ENCODE results near the gene STARD13.

The STARD13 gene

DNA sequence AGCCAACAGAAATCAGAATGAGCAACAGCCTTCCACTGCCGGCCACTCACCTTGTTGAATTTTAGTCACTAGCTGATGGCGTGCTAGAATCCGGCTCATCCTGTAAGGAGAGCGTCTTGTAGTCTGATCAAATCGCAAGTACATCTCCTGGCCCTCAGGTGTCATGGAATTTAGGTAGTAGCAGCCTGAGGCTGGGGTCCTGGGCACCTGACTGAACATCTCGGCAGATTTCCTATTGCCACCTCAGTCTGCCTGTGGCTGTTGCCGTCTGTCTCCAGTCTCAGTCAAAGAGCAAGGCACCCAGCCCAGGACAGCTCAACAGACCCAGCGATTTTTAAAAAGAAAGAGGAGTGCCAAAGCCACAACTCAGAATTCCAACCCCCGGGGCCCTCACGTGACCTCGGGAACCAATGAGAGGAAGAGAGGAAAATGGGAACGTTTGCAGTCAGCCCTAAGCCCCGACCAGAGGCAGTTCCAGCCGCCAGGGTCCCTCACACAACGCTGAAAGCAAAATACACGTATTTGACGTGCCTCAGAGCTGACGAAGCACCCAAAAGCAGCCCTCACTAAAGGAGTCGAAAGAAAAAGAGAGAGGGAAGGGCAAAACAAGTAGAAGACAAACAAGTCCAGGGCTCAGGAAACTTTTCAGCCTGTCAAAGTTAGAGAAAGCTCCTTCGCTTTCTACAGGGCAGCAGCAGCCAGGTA is at the start of gene STARD13:
STARD13 (minus strand) TSS at position 336 of the 705 bp plus-strand sequence; CDS start at position 219, 117 bp downstream.
- DNase-seq, result no peak

GRCh38 chr13:33334831-33335230 is 49.3 kb upstream of the STARD13 start:
- no peak for DNase-seq

DNA sequence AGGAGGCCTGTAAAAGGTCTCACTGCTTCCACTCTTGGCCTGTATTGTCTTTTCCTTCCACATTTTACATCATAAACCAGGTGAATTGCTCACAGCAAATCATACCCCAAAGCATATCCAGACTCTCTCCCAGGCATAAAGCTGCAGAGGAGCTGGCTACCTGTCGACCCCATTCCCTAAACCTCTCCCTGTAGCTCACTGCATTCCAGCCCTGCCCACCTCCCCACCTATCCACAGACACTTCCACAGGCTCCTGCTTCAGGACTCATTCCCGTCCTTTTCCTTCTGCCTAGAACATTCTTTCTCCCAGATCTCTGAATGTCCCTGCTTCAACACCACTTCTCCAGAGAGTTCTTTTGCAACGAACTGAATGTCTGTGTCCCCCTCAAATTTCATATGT is 46.4 kb upstream of the STARD13 start:
- DNase-seq, result no peak

GRCh38 chr13:33330483-33330882 is 44.9 kb upstream of the STARD13 start:
- no peak for DNase-seq

- no peak for DNase-seq
Measured at GRCh38 chr13:33328701-33329100, 43.1 kb upstream of the STARD13 start.

DNA sequence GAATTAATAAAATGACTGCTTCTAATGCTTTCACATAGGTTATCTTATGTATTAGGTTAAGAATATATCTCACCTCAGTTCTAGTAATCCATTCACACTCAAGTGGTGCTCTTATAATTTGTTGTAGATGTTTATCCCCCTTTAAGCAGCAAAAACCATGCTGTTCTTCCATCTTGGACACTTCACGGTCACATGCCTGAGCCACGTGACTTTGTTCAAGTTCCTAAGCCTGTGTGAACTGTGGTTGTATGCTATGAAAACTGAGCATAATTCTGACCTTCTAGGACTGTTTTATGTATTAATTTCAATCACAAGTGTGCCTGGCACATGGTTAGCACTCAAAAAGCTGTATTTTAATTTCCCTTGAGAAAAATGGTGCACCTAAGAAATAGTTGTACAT is 41.2 kb upstream of the STARD13 start:
- DNase-seq, result no peak

DNA sequence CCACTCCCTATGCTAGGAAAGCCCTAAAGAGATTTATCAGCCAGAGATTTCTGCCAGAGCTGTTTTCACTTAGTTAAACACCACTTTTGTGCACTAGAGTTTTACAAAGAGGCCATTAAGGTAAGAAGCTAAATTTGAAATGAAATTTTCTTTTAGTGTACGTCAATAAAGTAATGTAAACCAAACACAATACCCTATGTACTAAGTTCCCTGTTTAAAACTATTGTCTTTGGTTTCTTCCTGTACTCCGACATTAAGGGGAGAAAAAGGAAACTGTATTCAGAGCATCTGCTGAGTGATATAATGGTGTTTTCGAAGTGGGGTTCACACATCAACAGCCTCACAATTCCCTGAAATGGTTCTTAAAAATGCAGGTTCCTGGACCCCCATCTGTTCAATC is 40.7 kb upstream of the STARD13 start:
- DNase-seq, result no peak

DNA sequence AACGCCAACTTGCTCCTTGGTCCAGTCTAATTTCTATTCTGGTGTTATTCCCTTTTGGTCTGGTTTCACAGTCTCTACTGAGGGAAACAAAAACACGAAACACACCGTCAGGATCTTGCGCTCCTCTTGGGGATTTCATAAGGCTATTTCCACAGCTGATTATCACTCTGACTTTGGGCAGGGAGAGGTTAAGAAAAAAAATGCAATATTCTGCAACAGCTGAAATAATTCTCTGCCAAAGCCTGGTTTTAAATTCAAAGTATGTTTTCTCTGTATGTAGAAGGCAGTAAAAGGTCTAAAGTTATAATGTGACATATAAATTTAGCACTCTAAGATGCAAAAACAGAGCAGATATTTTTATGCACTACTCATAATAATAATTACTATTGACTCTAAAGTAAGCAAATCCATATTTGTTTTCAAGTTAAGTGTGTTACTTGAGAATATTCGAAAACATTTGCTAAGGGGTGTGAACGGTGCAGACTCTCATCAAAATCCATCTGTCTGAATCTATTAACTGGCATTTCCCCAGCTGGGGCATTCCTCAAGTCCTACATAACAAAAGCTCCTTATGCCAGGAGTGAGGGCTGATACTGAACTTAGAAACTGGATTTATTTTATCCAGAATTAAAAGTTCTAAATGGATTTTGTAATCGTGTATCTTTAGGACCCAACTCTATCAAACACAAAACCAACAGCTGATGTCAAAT is 38.4 kb upstream of the STARD13 start:
- DNase-seq, result no peak

GRCh38 chr13:33322965-33323668 is 37.6 kb upstream of the STARD13 start:
- no peak for DNase-seq

- no peak for DNase-seq
Measured at GRCh38 chr13:33322543-33322809, 36.9 kb upstream of the STARD13 start.

DNA sequence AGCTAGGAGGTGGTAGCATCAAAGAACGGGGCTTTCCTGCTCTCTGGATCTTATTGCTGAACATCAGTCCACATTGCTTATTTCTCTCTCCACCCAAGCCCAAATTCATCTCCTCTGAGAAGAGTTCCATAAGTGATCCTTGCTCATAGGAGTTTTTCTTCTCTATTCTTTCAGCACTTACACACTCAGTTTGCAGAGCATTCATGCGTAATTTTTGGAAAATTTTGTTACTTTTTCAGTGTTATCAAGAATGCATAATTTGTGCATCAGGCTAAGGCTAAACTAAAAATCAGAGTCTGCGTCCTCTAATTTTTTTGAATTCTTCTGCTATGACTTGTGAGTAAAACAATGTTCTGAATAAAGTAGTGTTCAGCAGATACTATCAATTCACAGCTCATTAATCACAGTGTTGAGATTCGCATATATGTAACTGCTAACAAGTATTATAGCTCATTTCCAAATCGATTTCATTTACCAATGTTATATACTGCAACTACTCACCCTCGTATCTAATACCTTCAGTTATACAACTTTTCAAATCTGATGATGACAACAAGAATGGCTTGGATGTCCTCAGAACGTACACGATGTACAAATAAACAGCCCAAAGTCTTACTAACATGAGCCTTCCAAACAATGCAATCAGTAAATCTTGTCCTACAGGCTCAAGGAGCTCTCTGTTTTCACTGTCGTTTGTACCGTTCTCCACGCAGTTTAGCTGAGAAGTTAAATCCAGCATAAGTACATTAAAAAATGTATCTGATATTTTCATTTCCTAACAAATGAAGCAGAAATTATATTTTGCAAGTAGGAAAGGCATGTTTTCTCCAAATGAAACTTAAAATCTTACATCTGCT is 36.4 kb upstream of the STARD13 start:
- no peak for DNase-seq

GRCh38 chr13:33319859-33320258 is 34.3 kb upstream of the STARD13 start:
- no peak for DNase-seq

DNA sequence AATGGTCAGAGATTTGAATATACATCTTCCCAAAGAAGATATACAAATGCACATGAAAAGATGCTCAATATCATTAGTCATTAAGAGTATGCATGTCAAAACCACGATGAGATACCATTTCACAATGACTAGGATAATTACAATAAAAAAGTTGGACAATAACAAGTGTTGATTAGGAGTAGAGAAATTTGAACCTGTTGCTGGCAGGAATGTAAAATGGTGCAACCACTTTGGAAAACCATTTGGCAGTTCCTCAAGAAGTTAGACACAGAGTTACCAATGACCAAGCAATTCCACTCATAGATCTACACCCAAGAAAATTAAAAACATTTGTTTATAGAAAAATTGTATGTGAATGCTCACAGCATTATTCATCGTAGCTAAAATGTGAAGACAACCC is 33.2 kb upstream of the STARD13 start:
- DNase-seq, result no peak

GRCh38 chr13:33318037-33318436 is 32.5 kb upstream of the STARD13 start:
- no peak for DNase-seq

DNA sequence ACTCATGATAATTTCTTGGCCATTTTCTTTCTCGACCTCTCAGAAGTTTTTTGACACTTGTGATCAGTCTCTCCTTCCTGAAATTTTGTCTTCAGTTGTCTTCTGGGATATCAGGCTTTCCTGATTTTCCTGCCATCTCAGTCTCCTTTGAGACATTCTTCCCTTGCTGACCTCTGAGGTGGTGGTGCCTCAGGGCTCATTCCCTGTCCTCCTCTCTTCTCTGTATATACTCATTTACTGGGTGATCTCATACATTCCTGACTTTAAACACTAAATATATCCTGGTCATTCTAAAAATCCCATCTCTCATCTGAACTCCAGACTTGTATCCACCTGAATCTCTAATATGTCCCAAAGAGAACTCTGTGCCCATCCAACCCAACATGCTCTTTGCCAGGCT is 31.3 kb upstream of the STARD13 start:
- no peak for DNase-seq

DNA sequence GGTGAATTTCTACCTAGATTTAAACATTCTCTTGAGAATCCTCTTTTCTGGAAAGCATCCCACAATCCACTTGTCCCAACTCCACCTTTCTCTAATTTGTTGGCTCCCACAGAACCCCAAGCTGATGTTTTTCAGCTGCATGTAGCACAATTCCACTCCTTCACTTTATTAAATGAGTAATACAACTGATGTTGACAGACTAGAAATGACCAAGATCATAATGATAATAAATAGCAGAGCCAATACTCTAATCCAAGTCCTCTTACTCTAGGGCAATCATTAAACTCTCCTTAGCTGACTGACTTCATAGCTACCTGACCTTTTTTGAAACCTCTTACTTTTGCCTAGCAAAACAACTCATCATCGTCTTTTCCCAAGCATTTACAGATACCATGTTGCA is 27.9 kb upstream of the STARD13 start:
- no peak for DNase-seq

GRCh38 chr13:33312861-33313212 is 27.3 kb upstream of the STARD13 start:
- DNase-seq, result no peak

DNA sequence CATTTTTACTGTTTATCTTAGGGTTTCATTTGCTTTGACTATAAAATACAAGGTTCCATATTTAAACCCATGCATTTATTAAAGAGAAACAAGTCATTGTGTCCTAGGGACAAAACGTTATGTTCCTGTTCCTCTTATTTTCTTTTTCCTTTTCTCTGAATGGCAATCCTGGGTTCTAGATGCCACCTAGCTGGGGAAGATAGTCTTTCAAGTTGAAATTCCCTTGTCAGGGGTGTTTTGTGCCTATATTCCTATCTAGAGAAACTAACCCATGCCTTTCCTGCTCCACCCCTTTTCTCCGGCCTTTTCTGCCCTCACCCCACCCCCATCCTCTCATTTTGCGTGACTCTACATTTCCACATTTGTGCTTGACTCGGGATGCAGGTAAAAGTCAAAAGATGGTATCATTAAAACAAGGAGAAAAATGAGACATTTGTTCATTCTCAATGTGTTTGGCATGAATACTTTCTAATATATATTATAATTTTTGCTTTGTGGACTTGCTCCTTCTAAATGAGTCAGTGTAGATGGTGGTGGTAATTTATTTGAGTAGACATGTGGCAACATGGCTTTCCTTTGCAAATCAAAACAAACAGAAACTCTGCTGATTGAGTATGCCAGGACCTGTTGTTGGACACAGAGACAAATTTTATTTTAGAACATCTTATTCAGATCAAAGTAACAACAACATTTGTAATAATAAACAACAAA is 26.8 kb upstream of the STARD13 start:
- DNase-seq, result no peak

DNA sequence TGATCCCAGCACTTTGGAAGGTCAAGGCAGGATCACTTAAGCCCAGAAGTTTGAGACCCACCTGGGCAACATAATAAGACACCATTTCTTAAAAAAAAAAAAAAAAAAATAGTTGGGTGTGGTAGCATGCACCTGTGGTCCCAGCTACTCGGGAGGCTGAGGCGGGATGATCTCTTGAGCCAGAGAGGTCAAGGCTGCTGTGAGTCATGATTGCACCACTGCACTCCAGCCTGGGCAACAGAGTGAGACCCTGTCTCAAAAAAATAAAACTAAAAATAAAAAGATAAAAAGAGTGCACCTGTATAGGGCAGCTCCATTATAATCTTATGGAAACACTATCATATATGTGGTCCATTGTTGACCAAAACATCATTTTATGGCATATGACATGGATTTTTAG is 25.5 kb upstream of the STARD13 start:
- no peak for DNase-seq

DNA sequence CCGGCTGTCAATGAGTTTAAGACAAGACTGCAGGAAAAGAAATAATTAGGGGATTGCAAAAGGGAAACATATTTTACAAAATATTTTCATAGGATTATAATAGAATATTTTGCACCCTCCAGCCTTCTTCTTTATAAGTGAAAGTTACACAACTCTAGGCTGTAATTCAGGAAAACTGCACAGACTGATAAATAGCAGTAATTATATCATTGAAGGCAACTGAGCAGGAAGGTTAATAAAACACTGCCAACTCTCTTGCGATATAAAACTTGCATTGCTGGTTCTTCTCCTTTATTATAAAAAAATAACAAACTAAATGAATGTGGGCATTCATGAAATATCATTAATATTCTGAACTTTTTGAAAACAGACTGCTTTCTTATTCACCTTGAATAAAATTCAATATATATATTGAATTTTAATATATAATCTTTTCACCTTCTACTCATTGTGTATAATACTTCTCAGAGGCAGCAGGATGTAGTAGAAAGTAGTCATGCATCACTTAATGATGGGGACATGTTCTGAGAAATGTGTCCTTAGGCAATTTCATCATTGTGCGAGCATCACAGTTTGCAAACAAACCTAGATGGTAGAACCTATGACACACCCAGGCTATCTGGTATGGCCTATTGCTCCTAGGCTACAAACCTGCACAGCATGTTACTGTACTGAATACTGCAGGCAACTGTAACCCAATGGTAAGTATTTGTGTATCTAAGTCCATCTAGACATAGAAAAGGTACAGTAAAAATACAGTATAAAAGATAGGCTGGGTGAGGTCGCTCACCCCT is 24.9 kb upstream of the STARD13 start:
- DNase-seq, result no peak

DNA sequence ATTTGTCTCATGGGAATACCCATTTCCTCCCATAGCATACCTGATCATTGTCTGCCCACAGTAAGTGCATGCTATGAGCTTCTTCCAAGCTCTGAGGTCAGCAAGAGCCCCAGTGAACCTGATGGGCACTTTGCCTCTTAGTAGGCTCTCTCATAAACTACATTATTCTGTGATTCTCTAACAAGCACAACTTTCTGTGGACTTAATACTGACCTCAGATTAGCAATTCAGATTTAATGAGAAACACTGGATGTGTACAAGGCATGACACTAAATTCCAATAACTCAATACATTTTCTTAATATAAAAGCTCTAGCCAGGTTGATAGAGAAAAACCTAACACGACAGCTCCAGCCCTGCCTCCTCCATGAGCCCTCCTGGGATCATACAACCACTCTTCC is 23.3 kb upstream of the STARD13 start:
- DNase-seq, result no peak

DNA sequence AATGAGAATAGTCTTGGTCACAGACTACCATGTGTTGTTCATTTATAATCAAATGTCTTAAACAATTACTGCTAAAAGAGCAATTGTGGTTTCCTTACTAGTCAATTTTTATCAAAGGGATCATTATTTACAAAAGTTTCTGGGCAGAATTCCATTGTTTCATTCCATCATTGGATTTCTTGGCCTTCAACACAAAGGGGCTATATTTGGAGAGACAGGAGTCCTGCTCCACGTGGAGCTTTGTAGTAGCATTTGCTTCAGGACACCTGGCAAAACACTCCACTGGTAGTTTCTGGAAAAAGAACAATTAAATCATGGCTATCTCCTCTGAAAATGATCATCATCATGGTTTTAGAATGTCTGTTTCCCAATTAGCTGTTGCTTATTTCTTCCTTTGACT is 22.3 kb upstream of the STARD13 start:
- no peak for DNase-seq
